DLD1 (cell line): ENCODE data around the gene PJA2.

Experiments
- in situ Hi-C: cut with HindIII; loops from 2 replicates; pipeline ENCODE4 v1.10.0; 2017; ENCODE audit warnings: low sequenced_read_pairs

The PJA2 gene

DNA sequence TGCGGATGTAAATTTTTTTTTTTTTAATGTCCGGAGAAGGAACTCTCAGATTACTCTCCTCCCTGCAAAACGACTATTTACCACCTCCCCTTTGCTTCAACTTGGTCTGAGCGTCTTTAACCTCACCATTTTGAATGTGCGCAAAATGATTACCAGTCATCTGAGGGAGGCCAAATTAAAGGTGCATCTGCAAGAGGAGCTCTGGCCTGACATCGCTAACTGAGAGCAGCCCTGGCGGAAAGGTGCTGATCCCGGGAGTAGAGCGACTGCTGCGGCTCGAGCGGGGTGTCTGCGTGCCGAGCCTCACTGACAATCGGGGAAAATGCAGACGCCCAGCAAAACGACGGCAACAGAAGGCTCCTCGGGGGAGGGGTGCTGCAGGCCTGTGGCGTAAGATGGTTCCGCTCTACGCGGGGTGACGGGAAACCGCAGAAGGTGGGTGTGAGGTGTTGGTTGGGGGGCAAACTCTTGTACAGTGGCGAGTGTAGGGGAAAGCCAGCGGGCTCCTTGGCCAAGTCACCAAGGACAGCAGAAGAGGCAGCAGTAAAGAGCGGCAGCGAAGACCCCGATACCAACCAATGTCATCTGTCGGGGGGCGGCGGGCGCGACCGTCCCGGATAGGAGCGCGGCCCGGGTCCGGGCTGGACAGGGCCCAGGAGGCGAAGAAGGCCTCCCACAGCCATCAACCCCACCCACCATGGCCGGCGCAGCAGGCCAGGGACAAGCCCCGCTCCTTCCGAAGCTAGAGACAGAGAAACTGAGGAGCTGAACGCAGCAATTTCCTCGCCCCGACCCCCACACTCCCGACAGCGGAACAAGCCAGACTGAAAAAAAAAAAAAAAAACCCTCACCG, 557 bp downstream of the PJA2 start:
- in situ Hi-C loops: no loop called here

DNA sequence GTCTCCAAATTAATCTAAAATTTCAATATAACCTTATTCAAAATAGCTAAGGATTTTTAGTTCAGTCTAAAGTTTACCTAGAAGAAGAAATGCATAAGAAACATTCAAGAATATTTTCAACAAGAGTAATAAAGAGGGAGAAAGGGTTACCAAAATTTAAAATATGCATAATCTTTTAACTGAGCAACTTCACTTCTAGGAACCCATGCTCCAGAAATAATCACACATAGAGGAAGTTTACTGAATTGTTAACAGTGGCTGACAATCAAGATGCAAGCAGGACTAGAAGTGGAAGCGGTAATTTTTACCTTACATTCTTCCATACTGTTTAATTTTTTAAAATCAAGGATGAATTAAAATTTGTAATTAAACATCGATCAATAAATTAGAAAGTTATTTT, 1.9 kb downstream of the PJA2 start:
- in situ Hi-C loops: no loop called here

GRCh38 chr5:109406719-109407118, 3.1 kb downstream of the PJA2 start:
- in situ Hi-C loops: no loop called here

DNA sequence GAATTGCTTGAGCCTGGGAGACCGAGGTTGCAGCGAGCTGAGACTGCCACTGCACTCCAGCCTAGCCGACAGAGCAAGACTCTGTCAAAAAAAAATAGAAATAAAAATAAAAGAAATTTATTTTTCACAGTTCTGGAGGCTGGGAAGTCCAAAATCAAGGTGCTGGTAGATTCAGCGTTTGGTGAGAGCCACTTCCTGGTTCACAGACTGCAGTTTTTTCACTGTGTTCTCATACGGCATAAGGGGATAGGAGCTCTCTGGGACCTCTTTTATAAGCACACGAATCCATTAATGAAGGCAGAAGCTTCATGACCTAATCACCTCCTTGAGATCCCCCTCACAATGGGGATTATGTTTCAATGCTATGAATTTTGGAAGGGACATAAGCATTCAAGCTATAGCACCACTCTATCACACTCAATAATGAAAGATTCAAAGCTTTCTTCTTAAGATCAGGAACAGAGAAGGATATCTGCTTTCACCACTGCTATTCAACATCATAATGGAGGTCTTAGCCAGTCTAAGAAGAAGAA, 5.3 kb downstream of the PJA2 start:
- in situ Hi-C loops: no loop called here

GRCh38 chr5:109403469-109403868, 6.3 kb downstream of the PJA2 start:
- in situ Hi-C loops: no loop called here

- in situ Hi-C loops: no loop called here
Measured at GRCh38 chr5:109399092-109399759, 10.5 kb downstream of the PJA2 start.

DNA sequence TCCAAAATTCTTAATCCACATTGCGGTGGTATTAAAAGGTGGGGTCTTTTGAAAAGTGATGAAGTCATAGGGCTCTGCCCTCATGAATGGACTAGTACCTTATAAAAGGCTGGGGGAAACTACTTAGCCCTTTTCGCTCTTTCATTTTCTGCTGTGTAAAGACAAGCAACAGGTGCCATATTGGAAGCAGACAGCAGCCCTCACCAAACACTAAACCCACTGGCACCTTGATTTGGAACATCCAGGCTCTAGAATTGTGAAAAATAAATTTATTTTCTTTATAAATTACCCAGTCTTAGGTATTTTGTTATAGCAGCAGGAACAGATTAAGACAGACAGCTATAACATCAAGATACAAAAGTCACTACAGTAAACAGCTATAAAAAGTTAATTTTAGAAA, 12.8 kb downstream of the PJA2 start:
- in situ Hi-C loops: no loop called here

GRCh38 chr5:109394806-109395205, 15.0 kb downstream of the PJA2 start:
- in situ Hi-C loops: no loop called here

GRCh38 chr5:109390188-109390587, 19.6 kb downstream of the PJA2 start:
- in situ Hi-C loops: no loop called here

GRCh38 chr5:109388407-109388806, 21.4 kb downstream of the PJA2 start:
- in situ Hi-C loops: no loop called here

DNA sequence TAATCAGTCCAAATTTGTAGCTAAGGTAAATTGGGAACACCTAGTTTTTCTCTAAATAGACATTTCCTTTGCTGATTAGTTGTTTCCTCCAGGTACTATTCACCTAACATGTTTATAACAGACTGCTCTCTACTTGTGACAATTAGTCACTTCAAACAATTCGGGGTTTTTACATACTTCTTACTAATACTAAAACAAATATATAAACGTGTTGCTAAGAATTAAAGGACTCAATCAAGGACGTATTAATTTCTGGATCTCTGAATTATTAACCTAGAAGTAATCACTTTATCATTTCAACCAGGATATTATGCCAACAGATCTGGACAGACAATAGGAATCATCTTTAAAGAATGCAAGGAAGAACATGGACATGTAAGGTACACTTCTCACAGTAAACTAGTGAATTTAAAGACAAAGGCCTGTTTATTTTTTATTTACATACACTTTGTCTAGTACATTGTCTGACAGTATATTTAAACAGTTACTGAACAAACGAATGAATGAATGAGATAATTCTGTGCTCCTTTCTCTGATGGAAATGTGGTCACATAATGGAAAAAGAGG, 22.3 kb downstream of the PJA2 start:
- in situ Hi-C loops: no loop called here

GRCh38 chr5:109378095-109378494, 31.7 kb downstream of the PJA2 start:
- in situ Hi-C loops: no loop called here

DNA sequence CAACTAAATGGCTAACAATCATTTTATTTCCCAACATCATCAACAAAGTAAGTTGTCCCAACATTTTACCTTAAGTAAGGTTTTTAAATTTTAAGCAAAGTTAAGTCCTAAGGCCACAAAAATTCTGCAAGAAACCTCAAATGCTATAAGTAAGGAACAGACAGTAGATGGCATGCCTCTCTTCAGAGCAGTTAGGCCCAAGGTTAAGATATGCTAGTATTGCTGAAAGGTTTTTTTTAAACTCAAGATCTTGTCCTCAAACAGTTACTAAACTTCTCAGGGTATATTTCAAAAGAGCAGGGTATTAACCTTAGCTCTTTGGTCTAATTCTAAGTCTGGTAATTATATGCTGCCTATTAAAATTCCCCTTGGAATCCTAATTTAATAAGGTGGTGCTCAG, 35.1 kb downstream of the PJA2 start:
- in situ Hi-C loops: no loop called here

GRCh38 chr5:109373932-109374331, 35.8 kb downstream of the PJA2 start:
- in situ Hi-C loops: no loop called here

- in situ Hi-C loops: no loop called here
Measured at GRCh38 chr5:109370343-109370742, 39.4 kb downstream of the PJA2 start.

GRCh38 chr5:109365653-109366052, 44.1 kb downstream of the PJA2 start:
- in situ Hi-C loops: no loop called here

DNA sequence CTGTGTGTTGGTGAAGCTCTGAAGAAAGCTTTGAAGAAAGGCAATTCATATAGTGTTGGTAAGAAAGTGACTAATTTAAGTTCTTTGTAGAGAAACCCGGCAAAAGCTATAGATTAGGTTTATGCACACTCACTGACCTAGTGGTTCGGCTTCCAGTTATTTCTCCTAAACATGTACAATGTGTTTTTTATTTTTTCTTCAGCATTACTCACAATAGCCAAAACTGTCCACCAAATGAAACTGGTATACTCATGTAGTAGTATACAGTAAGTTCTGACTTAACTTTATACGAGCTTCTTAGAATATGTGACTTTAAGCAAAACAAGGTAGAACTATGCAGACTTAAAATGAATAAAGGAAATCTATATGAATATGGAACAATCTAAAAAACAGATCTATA, 44.8 kb downstream of the PJA2 start:
- in situ Hi-C loops: no loop called here

DNA sequence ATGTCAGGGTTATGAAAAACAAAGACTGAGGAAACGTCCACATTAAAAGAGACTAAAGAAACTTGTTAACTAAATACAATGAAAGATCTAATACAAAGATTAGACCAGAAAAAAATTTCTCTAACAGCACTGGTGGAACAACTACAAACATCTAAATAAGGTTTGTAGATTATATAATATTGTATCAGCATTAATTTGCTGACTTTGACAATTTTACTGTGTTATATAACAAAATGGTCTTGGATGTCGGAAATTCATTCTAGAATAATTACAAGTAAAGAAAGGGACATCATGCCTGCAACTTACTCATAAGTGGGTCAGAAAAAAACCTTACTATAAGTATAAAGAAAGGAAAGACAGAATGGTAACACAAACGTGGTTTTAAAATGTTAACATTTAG, 50.1 kb downstream of the PJA2 start:
- in situ Hi-C loops: no loop called here

DNA sequence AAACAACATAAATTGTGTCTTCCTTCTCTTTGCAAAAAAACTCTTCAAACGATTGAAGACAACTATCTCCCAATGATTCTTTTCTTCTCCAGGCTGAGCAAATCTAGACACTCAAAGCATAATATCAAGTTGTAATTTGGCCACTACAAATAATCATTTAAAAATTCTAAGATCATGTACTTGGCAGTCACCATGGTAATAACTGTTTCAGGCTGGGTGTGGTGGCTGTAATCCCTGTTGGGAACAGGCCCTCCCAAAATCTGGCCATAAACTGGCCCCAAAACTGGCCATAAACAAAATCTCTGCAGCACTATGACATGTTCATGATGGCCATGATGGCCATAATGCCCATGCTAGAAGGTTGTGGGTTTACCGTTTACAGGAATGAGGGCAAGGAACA, 52.0 kb downstream of the PJA2 start:
- in situ Hi-C loops: no loop called here

- in situ Hi-C loops: no loop called here
Measured at GRCh38 chr5:109354761-109355160, 55.0 kb downstream of the PJA2 start.

GRCh38 chr5:109351988-109352864, 57.5 kb downstream of the PJA2 start:
- in situ Hi-C loops: no loop called here
